Measurements from ENCODE around the gene GABRB2. TPM values are rescaled to one million over a fixed set of nuclear protein-coding genes. Genes with fewer than 3 reads are reported as not detected.

GABRB2 gene
- total RNA-seq, 1 experiment from 2014 or later: not detected

GRCh38 chr5:161471211-161471950, 75.1 kb downstream of the GABRB2 start:
- no peak for DNase-seq (ENCODE audit: low spot score)

GRCh38 chr5:161467703-161468102, 78.8 kb downstream of the GABRB2 start:
- DNase-seq (ENCODE audit: low spot score): no peak

- no peak for DNase-seq (ENCODE audit: low spot score)
These were observed 85.8 kb downstream of the GABRB2 start for GRCh38 chr5:161460741-161461140.

GRCh38 chr5:161446655-161447054, 99.9 kb downstream of the GABRB2 start:
- DNase-seq (ENCODE audit: low spot score): no peak

- no peak for DNase-seq (ENCODE audit: low spot score)
These were observed 104.1 kb downstream of the GABRB2 start for GRCh38 chr5:161442471-161442870.

- no peak for DNase-seq (ENCODE audit: low spot score)
These were observed 113.7 kb downstream of the GABRB2 start for GRCh38 chr5:161432798-161433197.

- DNase-seq (ENCODE audit: low spot score): no peak
These were observed 114.6 kb downstream of the GABRB2 start for GRCh38 chr5:161431963-161432362.

GRCh38 chr5:161421067-161421466, 125.5 kb downstream of the GABRB2 start:
- no peak for DNase-seq (ENCODE audit: low spot score)

- no peak for DNase-seq (ENCODE audit: low spot score)
These were observed 126.0 kb downstream of the GABRB2 start for GRCh38 chr5:161420521-161420920.

GRCh38 chr5:161414896-161415295, 131.6 kb downstream of the GABRB2 start:
- no peak for DNase-seq (ENCODE audit: low spot score)

GRCh38 chr5:161414037-161414436, 132.5 kb downstream of the GABRB2 start:
- no peak for DNase-seq (ENCODE audit: low spot score)

GRCh38 chr5:161412792-161413191, 133.7 kb downstream of the GABRB2 start:
- no peak for DNase-seq (ENCODE audit: low spot score)

- DNase-seq (ENCODE audit: low spot score): no peak
These were observed 135.4 kb downstream of the GABRB2 start for GRCh38 chr5:161411156-161411555.

- DNase-seq (ENCODE audit: low spot score): no peak
These were observed 135.9 kb downstream of the GABRB2 start for GRCh38 chr5:161410640-161411039.

- no peak for DNase-seq (ENCODE audit: low spot score)
These were observed 137.1 kb downstream of the GABRB2 start for GRCh38 chr5:161409471-161409870.

- no peak for DNase-seq (ENCODE audit: low spot score)
These were observed 139.6 kb downstream of the GABRB2 start for GRCh38 chr5:161406880-161407279.

- DNase-seq (ENCODE audit: low spot score): no peak
These were observed 142.5 kb downstream of the GABRB2 start for GRCh38 chr5:161403996-161404395.

GRCh38 chr5:161403121-161403520, 143.4 kb downstream of the GABRB2 start:
- DNase-seq (ENCODE audit: low spot score): no peak

GRCh38 chr5:161400583-161400982, 145.9 kb downstream of the GABRB2 start:
- DNase-seq (ENCODE audit: low spot score): no peak

GRCh38 chr5:161399996-161400562, 146.4 kb downstream of the GABRB2 start:
- DNase-seq (ENCODE audit: low spot score): no peak

GRCh38 chr5:161397448-161397847, 149.1 kb downstream of the GABRB2 start:
- DNase-seq (ENCODE audit: low spot score): no peak

GRCh38 chr5:161396171-161396570, 150.4 kb downstream of the GABRB2 start:
- no peak for DNase-seq (ENCODE audit: low spot score)

- no peak for DNase-seq (ENCODE audit: low spot score)
These were observed 154.8 kb downstream of the GABRB2 start for GRCh38 chr5:161391724-161392123.

Data from HT-29 (cell line).